HG03064 (cell line): ENCODE measurements around the gene TARS3.
"Not testable (repeated sequence)": the region's sequence is repeated elsewhere in the genome, so short reads cannot be mapped to it uniquely, and the experiment has no call there.

Experiments used
- ATAC-seq: cut with Tn5 transposase; IDR thresholded peaks from one replicate; pipeline ENCODE4 v1.9.1; 2021; ENCODE audit warnings: low read depth; ENCODE audit not compliant: unreplicated experiment

The TARS3 gene

DNA sequence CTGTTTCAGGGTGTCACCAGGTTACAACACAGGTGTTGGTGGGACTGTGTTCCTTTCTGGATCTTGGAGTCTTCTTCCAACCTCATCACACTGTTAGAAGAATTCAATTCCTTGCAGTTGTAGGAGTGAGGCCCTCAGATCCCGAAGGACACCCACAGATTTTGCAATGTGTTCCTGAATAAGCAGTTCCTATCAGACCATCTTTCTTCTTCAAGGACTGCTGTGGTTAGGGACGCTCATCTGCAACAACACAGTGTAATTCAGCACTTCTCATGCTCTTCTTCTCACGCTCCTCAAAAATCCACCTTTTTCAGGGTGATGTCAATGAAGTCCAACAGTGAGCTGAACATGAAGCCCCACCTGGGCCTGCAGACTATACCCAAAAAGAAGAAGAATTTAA lies 90.9 kb downstream of the TARS3 start:
- ATAC-seq: no peak

DNA sequence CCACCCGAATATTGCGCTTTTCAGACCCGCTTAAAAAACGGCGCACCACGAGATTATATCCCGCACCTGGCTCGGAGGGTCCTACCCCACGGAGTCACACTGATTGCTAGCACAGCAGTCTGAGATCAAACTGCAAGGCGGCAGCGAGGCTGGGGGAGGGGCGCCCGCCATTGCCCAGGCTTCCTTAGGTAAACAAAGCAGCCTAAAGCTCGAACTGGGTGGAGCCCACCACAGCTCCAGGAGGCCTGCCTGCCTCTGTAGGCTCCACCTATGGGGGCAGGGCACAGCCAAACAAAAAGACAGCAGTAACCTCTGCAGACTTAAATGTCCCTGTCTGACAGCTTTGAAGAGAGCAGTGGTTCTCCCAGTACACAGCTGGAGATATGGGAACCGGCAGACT lies 97.5 kb downstream of the TARS3 start:
- not testable (repeated sequence) for ATAC-seq

DNA sequence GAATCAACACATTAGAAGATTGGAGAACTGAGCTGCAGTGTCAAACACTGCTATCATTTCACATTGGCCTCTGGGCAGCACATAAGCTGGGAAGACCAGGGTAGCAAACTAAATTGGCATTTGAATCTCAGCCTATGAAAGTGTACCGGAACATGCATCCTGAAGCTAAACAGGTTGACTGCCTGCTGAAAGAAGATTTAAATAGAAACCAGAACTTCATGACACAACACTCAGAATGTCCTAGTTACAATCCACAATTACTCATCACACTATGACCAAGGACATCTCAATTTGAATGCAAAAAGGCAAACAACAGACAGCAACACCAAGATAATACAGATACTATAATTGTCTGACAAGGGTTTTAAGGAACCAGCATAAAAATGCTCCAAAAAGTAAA lies 98.3 kb downstream of the TARS3 start:
- ATAC-seq: no peak

DNA sequence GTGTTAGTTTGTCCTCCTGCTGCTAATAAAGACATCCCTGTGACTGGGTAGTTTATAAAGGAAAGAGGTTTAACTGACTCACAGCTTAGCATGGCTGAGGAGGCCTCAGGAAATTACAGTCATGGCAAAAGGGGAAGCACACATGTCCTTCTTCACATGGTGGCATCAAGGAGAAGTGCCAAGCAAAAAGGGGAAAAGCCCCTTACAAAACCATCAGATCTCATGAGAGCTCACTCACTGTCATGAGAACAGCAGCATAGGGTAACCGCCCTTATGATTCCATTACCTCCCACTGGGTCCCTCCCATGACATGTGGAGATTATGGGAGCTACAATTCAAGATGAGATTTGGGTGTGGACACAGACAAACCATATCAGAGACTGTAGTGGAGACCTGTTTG lies 99.1 kb downstream of the TARS3 start:
- ATAC-seq: no peak

DNA sequence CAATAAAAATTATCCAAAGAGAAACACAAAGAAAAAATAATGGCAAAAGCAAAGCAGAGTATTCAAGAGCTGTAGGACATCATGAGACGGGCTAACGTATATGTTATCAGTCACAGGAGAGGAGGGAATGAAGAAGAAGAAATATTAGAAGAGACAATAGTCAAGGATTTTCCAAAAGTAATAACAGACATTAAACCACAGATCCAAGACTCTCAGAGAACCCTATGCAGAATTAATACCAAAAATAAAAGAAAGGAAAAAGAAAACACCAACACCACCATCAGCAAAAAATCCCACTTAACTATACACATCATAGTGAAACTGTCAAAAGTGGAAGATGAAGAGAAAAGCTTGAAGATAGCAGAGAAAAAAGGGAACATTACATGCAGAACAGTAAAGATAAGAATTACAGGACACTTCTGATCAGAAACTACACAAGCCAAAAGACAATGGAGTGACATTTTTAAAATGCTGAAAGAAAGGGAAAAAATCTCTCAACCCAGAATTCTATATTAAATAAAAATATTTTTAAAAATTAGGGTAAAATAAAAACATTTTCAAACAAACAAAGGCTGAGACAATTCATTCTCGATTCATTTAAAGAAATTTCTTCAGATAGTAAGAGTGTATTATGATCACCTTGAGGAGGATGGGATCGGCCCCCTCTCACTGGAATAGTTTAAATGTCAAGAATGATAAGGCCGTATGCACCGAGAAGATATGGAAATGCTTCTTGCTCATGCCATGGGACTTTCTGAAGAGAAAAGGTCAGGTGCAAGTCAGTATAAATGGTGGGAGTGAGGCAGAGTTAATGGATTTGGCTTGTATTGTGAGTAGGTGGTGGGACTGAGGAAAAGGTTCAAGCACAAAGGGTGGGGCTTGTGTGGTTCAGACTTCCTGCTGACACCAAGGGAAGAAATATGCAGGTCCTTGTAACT lies 100.6 kb downstream of the TARS3 start:
- ATAC-seq: no peak

DNA sequence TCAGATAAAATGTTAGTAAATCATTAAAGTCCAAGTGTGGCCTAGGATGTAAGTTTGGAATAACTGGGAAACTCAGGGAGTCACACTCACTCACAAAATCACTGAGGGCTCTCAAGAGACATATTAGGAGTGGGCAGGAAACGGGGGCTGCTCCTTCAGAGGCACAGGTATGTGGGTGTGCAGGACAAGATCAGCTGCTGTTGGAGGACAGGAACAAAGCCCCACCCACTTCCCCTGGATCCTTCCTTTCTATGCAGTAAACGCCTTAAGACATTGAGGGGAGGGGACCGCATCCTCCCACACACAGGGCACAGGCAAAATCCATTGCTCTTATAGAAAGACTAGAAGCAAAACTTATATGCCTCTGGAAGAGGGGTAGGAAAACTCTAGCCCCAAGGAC lies 102.3 kb downstream of the TARS3 start:
- ATAC-seq: no peak

DNA sequence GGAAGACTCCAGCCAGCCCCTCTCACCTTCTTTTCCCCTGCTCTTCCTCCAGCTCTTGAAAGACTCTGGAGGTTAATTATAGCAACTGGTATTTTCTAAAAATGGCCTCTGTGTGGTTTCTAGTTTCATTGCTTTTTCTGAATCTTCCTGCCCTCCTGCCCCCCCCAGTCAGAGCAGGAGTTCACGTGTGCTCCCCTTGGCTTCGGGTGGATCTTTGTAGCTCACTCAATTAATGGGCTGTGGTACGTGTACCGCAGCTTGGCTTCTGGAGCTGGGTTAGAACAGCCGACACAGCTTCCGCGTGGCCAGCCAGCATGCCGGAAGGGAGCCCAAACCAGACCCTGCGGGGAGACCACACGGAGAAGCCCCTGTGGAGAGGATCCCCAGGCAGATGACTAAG lies 103.6 kb downstream of the TARS3 start:
- no peak for ATAC-seq

DNA sequence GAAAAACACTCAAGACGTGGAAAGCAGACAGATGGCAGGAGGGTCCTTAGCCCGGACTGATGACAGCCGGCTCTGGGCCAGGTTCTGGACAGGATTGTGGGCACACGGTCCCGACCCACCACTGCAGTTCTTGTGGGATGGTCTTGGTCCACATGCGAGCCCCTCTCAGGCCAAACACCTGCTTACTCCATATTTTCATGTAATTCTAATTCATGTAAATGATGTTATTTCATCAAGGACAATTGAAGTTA lies 104.7 kb downstream of the TARS3 start:
- no peak for ATAC-seq

DNA sequence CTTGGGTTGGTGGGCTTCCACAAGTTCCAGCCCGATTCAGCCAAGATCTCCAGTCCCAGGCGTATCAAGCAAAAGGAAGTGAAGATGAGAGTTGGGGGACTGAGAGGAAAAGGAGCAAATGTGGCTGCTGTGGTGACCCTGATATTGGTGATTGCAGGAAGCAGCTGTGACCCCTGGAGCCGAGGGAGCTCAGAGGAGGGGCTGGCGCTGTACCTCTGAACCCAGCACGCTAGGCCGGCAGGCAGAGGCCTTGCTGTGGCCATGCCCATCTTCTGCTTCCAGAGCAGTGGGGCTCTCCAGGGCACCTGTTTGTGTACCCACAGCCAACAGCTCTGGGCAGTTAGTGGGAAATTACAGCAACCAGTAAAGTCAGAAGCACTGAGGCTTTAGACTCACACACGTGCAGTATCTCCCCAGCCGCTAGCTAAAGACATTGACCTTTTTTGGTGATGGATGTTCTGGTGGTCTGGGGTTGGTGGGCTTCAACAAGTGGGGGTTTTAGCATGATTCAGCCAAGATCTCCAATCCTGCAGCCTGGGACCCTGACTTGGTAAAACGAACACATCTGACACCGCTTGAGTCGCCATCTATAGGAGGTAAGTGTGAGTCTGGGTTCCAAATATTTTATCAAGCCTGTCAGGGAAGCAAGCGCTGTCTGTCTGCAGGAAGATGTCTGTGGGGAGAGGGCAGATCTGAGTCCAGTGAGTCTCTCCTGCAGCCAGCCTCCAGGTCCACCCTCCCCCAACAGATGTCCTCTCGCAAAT lies 105.2 kb downstream of the TARS3 start:
- no peak for ATAC-seq

DNA sequence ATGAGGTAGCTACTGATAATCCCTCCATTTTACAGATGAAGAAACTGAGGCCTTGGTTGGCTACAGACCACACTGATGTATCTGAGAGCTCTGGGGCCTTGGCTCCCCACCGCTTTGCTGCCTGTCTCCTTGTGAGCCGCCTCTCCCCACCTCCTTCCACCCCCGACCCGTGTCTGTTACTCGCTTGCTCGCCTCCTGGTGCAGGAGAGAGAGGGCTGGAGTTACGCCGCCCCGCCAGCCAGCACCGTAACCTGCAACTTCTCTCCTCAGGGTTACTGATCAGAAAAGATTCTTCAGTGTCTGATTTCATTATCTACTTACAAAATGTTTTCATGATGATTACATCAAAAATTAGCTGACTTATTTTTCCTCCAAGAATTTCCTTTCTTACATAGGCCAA lies 106.2 kb downstream of the TARS3 start:
- no peak for ATAC-seq

DNA sequence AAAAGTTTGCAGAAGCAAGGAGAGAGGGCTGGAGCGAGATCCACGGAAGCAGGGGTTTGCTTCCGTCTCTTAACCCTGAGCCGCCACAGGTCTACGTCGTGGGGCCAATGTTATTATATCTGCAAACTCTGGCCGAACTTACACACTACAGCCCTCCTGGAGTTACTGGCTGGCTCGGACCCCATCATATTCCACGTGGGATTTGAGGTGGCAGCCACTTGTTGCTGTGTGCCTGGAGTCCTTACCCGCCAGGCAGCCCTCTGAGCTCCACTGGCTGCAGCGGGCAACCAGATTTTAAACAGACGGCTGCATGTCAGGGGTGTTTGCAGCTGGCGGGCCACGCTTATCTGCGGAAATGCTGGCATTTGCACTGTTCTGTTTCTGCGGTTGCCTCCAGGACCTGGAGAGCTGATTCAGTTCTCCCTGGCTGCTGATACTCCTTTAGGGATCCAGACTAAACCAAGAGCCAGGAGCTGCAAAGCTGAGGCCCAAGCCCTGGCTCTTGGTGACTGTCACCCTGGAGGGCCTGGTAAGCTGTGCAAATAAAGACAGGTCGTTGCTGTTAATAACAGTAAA lies 106.8 kb downstream of the TARS3 start:
- ATAC-seq: no peak

DNA sequence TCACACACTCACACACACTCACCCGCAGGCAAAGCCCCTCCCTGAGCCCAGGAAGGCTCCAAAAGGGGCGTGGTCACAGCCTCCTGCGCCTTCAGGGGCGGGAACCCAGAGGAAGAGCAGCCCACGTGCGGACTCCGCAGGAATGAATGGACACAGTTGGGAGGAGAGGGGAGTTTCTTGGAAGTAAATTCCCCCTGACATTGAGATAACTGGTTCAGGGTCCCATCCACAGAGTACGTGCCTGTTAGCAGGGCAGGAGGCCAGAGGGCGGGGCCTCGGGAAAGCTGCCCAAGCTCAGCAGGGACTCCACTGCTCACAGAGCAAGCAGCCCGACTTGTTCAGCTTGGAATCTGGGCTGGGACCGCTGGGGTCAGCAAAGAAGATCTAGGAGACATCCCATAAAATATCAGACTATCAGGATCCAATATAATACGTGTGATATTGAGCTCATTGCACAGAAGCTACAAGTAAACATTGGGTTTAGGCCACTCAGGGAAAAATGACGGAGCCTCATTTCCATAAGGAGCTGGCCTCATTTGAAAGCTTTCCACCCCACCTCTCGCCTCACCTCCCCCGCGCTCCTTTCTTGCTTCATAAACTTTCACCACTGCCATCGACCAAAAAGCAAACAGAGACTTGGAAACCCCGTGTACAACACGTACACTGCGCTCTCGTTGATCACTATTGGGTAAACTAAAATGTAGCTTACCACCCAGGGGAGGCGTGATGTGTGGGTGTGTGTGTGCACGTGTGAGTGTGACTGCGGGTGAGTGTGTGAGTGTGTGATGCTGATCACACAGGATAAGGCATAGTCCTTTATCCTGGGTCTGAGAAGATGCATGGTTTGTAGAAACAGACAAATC lies 108.1 kb downstream of the TARS3 start:
- ATAC-seq: no peak

DNA sequence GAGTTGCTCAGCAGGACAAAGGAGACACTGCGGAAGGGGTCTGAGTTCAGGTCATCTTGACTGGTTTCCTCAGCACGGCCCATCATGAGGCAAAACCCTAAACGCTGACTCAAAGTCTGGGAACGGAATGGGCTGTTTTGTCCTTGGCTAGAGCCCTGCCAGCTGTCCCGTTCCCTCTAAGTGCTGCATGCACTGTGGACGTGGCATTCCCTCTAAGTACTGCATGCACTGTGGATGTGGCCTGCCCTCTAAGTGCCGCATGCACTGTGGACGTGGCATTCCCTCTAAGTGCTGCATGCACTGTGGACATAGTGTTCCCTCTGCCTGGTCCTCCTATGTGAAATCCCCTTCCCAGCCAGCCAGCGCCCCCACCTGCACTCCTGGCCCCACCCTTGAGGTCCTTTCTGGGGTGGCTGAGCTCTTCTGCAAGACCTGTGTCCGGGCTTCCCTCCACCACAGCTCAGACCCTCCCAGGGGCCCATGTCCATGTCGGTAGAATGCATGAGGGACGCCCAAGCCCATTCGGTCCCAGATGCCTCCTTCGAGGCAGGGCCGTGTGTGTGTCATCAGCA lies 108.8 kb downstream of the TARS3 start:
- ATAC-seq: no peak

DNA sequence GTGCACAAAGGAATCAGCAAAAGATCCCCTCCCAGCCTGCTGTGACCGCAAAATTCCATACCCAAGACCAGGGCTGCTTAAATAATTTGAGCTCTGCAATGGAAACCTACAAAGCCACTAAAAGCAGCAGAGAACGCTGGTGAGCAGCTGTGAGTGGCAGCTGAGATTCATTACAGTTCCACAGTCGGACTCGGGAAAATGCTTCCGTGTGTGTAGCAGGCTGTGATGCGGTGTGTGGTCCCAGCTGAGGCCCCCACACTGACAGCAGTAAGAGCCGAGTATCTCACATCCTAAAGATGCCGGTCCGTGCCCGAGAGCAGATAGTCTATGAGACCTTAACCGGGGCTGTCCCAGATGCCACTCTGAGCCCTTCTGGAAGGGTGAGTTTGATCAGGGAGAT lies 109.5 kb downstream of the TARS3 start:
- ATAC-seq: no peak

DNA sequence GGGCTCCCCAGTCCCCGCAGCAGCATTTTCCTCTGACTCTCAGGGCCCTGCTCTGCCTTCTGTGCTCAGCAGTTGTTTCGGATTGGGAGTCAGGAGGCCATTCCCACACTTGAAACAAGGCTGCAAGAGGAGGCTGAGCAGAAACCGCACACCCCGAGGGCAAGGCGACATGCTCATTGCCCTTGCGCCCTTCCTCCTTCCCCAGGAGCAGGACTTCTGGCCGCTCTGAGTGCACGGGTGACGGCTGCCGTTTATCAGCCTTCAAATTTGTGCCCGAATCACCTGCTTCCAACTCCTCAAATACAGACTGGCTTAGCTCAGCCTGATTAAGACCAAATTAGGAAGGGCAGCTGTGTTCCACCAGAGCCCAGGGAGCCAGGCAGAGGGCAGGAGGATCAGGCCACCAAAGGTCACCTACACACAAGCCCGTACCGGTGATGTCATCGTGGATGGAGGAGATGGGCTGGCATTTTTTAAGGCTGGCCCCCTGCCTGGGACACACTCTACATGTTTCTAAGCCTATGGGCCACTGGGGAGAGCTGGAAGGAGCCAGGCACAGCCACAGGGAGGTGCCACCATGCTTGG lies 110.2 kb downstream of the TARS3 start:
- no peak for ATAC-seq

DNA sequence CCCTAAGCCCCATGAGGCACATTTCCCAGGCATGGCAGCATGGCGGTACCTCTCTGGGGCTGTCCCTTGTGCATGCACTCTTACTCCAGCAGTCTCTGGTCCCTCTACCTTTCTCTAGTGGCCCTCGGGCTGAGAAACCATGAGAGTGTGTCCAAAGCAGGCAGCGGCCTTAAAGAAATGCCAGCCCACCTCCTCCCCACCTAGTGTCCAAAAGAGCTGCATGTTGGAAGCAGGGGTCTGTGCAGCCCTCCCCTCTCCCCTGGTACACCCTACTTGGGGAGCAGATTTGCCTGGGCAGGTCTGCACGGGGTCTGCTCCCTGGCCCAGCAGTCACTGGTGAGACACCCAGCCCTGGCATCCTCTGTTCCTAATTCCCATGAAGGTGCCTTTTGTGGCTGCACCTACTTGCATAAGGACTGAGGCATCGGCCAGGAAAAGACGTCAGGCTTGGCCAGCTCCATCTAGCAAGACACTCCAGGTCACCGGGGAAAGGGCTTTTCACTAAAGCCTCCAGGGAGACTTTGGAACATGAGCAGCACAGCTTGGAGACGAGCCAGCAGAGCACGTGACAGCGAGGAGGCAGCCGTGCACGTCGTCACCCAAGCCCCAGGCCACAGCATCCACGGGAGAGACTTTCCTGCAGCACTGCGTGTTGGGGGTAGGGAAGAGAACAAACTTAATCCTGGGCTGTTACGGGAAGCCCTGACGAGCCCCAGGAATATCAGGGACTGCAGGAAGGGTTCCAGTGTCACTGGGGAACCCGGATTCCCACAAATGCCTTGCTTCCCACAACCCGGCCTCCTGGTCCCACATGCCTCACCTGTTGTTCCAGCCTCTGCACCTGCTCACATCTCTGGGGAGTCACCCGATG lies 110.9 kb downstream of the TARS3 start:
- no peak for ATAC-seq

DNA sequence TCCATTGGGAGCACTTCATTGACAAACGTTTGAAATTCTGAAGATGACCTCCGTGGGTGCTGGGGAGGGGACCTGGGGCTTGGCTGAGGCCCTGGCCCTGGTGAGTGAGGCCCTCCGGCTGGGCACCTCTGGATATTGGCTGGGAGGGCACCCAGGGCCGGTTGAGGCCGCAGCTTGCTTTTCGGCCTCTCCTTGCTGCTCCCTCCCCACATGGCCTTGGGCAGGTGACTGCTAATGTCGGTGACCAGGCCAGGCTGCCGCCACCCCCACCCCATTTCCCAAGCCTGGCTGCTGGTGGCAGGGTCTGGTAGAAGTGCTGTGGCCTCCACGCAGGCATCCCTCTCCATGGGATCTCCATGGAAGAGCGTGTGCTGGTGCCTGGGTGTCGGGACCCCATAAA lies 111.6 kb downstream of the TARS3 start:
- ATAC-seq: no peak

DNA sequence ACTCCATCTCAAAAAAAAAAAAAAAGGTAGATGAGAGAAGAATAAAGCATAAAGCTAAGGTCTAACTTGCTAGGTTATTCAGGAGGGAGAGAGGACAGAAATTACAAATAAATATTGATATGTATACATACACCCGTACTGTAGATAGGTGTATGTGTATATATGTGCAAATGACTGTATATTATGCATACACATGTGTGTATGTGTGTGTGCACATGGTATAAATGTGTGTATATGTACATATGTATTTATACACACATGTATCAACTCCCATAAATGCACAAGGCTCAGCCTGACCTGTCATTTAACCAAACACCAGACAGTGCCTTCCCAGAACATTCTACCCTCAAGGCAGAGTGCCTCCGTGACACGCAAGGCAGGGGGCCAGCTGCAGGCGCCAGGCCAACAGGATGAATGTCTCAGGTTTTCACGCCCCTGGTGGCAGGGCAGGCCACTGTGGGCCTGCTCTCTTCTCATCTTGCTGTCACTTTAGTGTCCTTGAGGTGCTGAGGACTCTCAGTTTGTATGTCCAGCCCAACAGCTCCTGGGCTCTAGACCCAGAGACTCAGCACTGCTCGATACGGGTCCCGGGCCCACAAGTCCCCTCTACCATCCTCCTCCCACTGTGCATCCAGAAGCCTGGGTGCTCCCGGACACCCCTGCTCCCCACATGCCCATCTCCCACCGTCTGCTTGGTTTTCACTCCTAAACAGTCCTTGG lies 112.5 kb downstream of the TARS3 start:
- no peak for ATAC-seq

DNA sequence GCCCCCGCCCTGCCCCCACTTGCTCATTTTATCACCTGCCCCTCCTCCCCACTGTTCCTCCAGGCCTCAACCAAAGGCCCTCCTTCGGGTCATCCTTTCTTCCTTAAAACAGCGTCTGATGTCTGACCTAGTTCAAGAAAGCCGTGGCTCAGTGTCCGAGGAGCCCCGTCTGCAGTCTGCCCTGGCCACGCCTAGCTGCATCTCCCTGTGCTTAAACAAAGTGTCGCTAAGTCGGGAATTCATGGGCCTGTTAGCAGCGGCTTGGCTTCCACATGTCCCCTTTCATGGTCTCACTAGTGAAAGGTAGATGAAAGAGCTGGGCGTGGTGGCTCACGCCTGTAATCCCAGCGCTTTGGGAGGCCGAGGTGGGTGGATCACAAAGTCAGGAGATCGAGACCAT lies 113.3 kb downstream of the TARS3 start:
- ATAC-seq: no peak
